AG04449 (cell line): Measurements from ENCODE around the gene ZNF692.

ENCODE experiments used
- CTCF ChIA-PET: fragments of 350-600 bp; formaldehyde crosslinking; extraction: SDS; loops from one replicate; lab custom pipeline; 2021; ENCODE audit warnings: antibody characterized with exemption; lab: Yijun Ruan, JAX
- POLR2A ChIA-PET: fragments of 400-600, 350-600 bp; formaldehyde crosslinking; extraction: SDS; loops from one replicate; lab custom pipeline; 2020; ENCODE audit warnings: antibody characterized with exemption, inconsistent platforms; lab: Yijun Ruan, JAX
- DNase-seq: peaks from one replicate; pipeline ENCODE4 v3.0.0-alpha.2; 2010; ENCODE audit warnings: low read depth, low spot score
- H3K4me3 ChIP-seq: 2 replicates; pipeline ENCODE4 v1.5.1; 2011; ENCODE audit warnings: low read depth, mild to moderate bottlenecking, control low read depth, low read length
- CTCF ChIP-seq: IDR thresholded peaks from one replicate; pipeline ENCODE4 v1.5.1; 2011; ENCODE audit warnings: mild to moderate bottlenecking, moderate library complexity, low read length, control low read depth, inconsistent platforms; ENCODE audit not compliant: insufficient read depth; ENCODE audit errors: missing control alignments

The ZNF692 gene

GRCh38 chr1:248862695-248862997 lies 3.8 kb upstream of the ZNF692 start:
- no peak for DNase-seq

GRCh38 chr1:248861616-248862015 lies 2.7 kb upstream of the ZNF692 start:
- no peak for TF ChIP-seq CTCF
- ChIA-PET CTCF (interaction anchor here (1.6 kb wide), 1 partner anchor 20 kb away, joined by 5 read pairs; no protein-coding TSS in a partner anchor), POLR2A (no interaction called here)
- DNase-seq, result no peak
- H3K4me3 ChIP-seq, result no peak overlapping the region

More at GRCh38 chr1:248862695-248862997, 3.8 kb upstream of the ZNF692 start:
- no peak for TF ChIP-seq CTCF
- CTCF ChIA-PET, result interaction anchor here (1.1 to 1.6 kb wide), 3 partner anchors 10 to 43 kb away, joined by 3 to 6 read pairs (median 5); partner anchors contain the start of gene PGBD2
- POLR2A ChIA-PET, result interaction anchor here (1.0 kb wide), 1 partner anchor 36 kb away, joined by 4 read pairs; the partner anchor contains the start of gene SH3BP5L
- peak overlapping the region; percentile 70 for H3K4me3 ChIP-seq

- no peak for TF ChIP-seq CTCF
- no peak overlapping the region for H3K4me3 ChIP-seq
- POLR2A ChIA-PET, result interaction anchor here (3.5 kb wide), 1 partner anchor 21 kb away, joined by 27 read pairs; the partner anchor contains the start of gene ZNF672
- CTCF ChIA-PET, result interaction anchor here (2.8 to 3.8 kb wide), 2 partner anchors 18 to 21 kb away, joined by 16 to 21 read pairs; partner anchors contain the start of gene ZNF672
- no peak for DNase-seq
Observed at GRCh38 chr1:248860007-248860406, 1.1 kb upstream of the ZNF692 start.

- ChIA-PET CTCF (interaction anchor here (1.0 to 3.8 kb wide), 9 partner anchors 9 to 48 kb away, joined by 3 to 21 read pairs (median 6); partner anchors contain the start of genes PGBD2, SH3BP5L and ZNF672), POLR2A (interaction anchor here (0.6 to 3.5 kb wide), 5 partner anchors 14 to 68 kb away, joined by 3 to 27 read pairs (median 5); partner anchors contain the start of gene ZNF672)
- DNase-seq, result no peak
- peak overlapping the region; percentile 81 for H3K4me3 ChIP-seq
- TF ChIP-seq CTCF, result peak; percentile 46
Observed at GRCh38 chr1:248858096-248858890, 592 bp downstream of the ZNF692 start.

- ChIA-PET POLR2A (interaction anchor here (1.4 to 3.5 kb wide), 3 partner anchors 15 to 33 kb away, joined by 5 to 27 read pairs (median 7); partner anchors contain the start of gene ZNF672), CTCF (interaction anchor here (1.0 to 3.8 kb wide), 7 partner anchors 8 to 30 kb away, joined by 3 to 21 read pairs (median 6); partner anchors contain the start of gene ZNF672)
- H3K4me3 ChIP-seq, result peak overlapping the region; percentile 81
- no peak for DNase-seq
- no peak for TF ChIP-seq CTCF
Observed at GRCh38 chr1:248857749-248858095, 1.2 kb downstream of the ZNF692 start.

- CTCF ChIA-PET, result interaction anchor here (3.8 kb wide), 1 partner anchor 15 kb away, joined by 21 read pairs; no protein-coding TSS in a partner anchor
- no peak for DNase-seq
- POLR2A ChIA-PET, result interaction anchor here (3.5 kb wide), 1 partner anchor 18 kb away, joined by 27 read pairs; the partner anchor contains the start of gene ZNF672
- TF ChIP-seq CTCF, result no peak
- H3K4me3 ChIP-seq, result no peak overlapping the region
Observed at GRCh38 chr1:248857201-248857600, 1.7 kb downstream of the ZNF692 start.
